Tibial nerve (tissue), 4 donors: ENCODE results near the gene S100A4. TPM values are rescaled to one million over a fixed set of nuclear protein-coding genes. Genes with fewer than 3 reads are reported as not detected.
"Not testable (repeated sequence)": the region's sequence is repeated elsewhere in the genome, so short reads cannot be mapped to it uniquely, and the experiment has no call there.

Source experiments
- DNase-seq, 2 donors: peaks; one replicate each; pipeline ENCODE4 v3.0.0-alpha.2; 2019; ENCODE audit warnings: low spot score in 2 of 2
- H3K27ac ChIP-seq, 4 donors: fragments of 200-600 bp; sonication (generic) in 3 of 4; one replicate each; pipeline ENCODE4 v1.5.1; 2017 to 2019; ENCODE audit warnings: mild to moderate bottlenecking in 1 of 4
- H3K27me3 ChIP-seq, 2 donors: fragments of 200-600 bp; sonication (generic) in 1 of 2; one replicate each; pipeline versions ENCODE4 v1.5.1 to v1.6.0; 2017 to 2019
- H3K36me3 ChIP-seq, 3 donors: fragments of 200-600 bp; sonication (generic); one replicate each; pipeline ENCODE4 v1.5.1; 2018 to 2019
- H3K4me1 ChIP-seq, 4 donors: fragments of 200-600 bp; sonication (generic) in 3 of 4; one replicate each; pipeline ENCODE4 v1.5.1; 2017 to 2019
- H3K4me3 ChIP-seq, 4 donors: fragments of 200-600 bp; sonication (generic) in 3 of 4; one replicate each; pipeline ENCODE4 v1.5.1; 2017 to 2019; ENCODE audit warnings: mild to moderate bottlenecking in 1 of 4, moderate library complexity in 1 of 4
- H3K9me3 ChIP-seq, 4 donors: fragments of 200-600 bp; sonication (generic) in 3 of 4; one replicate each; pipeline ENCODE4 v1.5.1; 2017 to 2019
- CTCF ChIP-seq, 5 experiments: fragments of 200-600 bp in 3 of 5; fragments of 450-650 bp in 2 of 5; sonication (generic) in 3 of 5; IDR thresholded peaks; one replicate each; pipeline ENCODE4 v1.5.1; 2016 to 2019; ENCODE audit warnings: antibody characterized with exemption in 5 of 5, mild to moderate bottlenecking in 3 of 5, moderate library complexity in 2 of 5
- EP300 ChIP-seq, 2 donors: sonication (generic); formaldehyde crosslinking; IDR thresholded peaks; one replicate each; pipeline ENCODE4 v1.6.1; 2017; ENCODE audit warnings: antibody characterized with exemption in 2 of 2, mild to moderate bottlenecking in 1 of 2
- POLR2A ChIP-seq, 2 donors: fragments of 450-650 bp; IDR thresholded peaks; one replicate each; pipeline ENCODE4 v1.6.1; 2017; ENCODE audit warnings: antibody characterized with exemption in 2 of 2, mild to moderate bottlenecking in 2 of 2, moderate library complexity in 2 of 2
- WGBS, 2 donors: methylation state at CpG; one replicate each; pipeline ENCODE4 v1.1.5; 2018; 5-methylcytosine and 5-hydroxymethylcytosine counted together
- total RNA-seq, 4 donors: library from RNA; depleted of rRNA; stranded (reverse); fragments of >200 nt; gene quantifications; one replicate each; pipeline ENCODE4 v1.1.0, GENCODE V29; 2016

Gene S100A4
- total RNA-seq, 4 donors from 2014 or later, result 398 to 439 (median 420) TPM

- H3K4me3 ChIP-seq, result no peak overlapping the region
- no peaks in the 10 kb centered on the region for H3K9me3 ChIP-seq
- H3K27ac ChIP-seq, result no peak overlapping the region
- TF ChIP-seq CTCF (IDR thresholded peaks at IDR 0.05), result no peak
- no peak for TF ChIP-seq POLR2A (IDR thresholded peaks at IDR 0.05)
- no peak for TF ChIP-seq EP300 (IDR thresholded peaks at IDR 0.05)
- no peaks in the 10 kb centered on the region for H3K36me3 ChIP-seq
- no peak for DNase-seq
- peaks cover 0 to 16% (median 4%) of the 10 kb centered on the region in 4 donors for H3K4me1 ChIP-seq
- 60 to 63% methylated on average over 9 of the region's 9 CpGs for WGBS, 2 donors
- H3K27me3 ChIP-seq, result no peaks in the 10 kb centered on the region
Observed at GRCh38 chr1:153577624-153578051, 32.0 kb upstream of the S100A4 start.

GRCh38 chr1:153577138-153577537 lies 31.5 kb upstream of the S100A4 start:
- Histone ChIP-seq H3K9me3 (no peaks in the 10 kb centered on the region), H3K4me3 (no peak overlapping the region), H3K36me3 (no peaks in the 10 kb centered on the region), H3K27me3 (no peaks in the 10 kb centered on the region), H3K27ac (no peak overlapping the region), H3K4me1 (peaks cover 0 to 21% (median 6%) of the 10 kb centered on the region in 4 donors)
- no peak for DNase-seq
- WGBS, 2 donors, result 68 to 74% methylated on average over 4 of the region's 4 CpGs
- TF ChIP-seq EP300 (IDR thresholded peaks at IDR 0.05) (no peak), CTCF (IDR thresholded peaks at IDR 0.05) (no peak), POLR2A (IDR thresholded peaks at IDR 0.05) (no peak)

- not testable (repeated sequence) for H3K27me3 ChIP-seq, H3K36me3 ChIP-seq, H3K4me3 ChIP-seq, H3K9me3 ChIP-seq, H3K27ac ChIP-seq, DNase-seq
- H3K4me1 ChIP-seq, result peaks cover 0 to 26% (median 8%) of the 10 kb centered on the region in 4 donors
- 76 to 77% methylated on average over 10 of the region's 10 CpGs for WGBS, 2 donors
Observed at GRCh38 chr1:153575497-153575896, 29.9 kb upstream of the S100A4 start.

GRCh38 chr1:153575081-153575491 lies 29.5 kb upstream of the S100A4 start:
- not testable (repeated sequence) for H3K4me3 ChIP-seq, H3K27me3 ChIP-seq, H3K9me3 ChIP-seq, DNase-seq, H3K36me3 ChIP-seq, H3K27ac ChIP-seq
- WGBS, 2 donors, result 89 to 92% methylated on average over 9 to 34 of the region's 35 CpGs
- peaks cover 0 to 26% (median 8%) of the 10 kb centered on the region in 4 donors for H3K4me1 ChIP-seq

- Histone ChIP-seq H3K27me3 (no peaks in the 10 kb centered on the region), H3K4me3 (no peak overlapping the region), H3K4me1 (peaks cover 0 to 33% (median 11%) of the 10 kb centered on the region in 4 donors), H3K27ac (peak overlapping the region in 3 of 4 donors; percentile 15 to 93 (median 62)), H3K36me3 (no peaks in the 10 kb centered on the region), H3K9me3 (no peaks in the 10 kb centered on the region)
- WGBS, 2 donors, result 61 to 66% methylated on average over 3 of the region's 3 CpGs
- TF ChIP-seq POLR2A (IDR thresholded peaks at IDR 0.05) (no peak), CTCF (IDR thresholded peaks at IDR 0.05) (no peak), EP300 (IDR thresholded peaks at IDR 0.05) (no peak)
- no peak for DNase-seq
Observed at GRCh38 chr1:153573351-153573750, 27.7 kb upstream of the S100A4 start.

GRCh38 chr1:153572569-153573015 lies 27.0 kb upstream of the S100A4 start:
- DNase-seq, result peak; percentile 73 to 85
- Histone ChIP-seq H3K4me1 (peaks cover 0 to 37% (median 19%) of the 10 kb centered on the region in 4 donors), H3K27me3 (no peaks in the 10 kb centered on the region), H3K36me3 (no peaks in the 10 kb centered on the region), H3K27ac (peak overlapping the region; percentile 9 to 93 (median 58)), H3K9me3 (no peaks in the 10 kb centered on the region), H3K4me3 (no peak overlapping the region)
- peak in 1 of 2 donors; percentile 75 for TF ChIP-seq EP300 (IDR thresholded peaks at IDR 0.05)
- peak; percentile 76 to 92 (median 82) for TF ChIP-seq CTCF (IDR thresholded peaks at IDR 0.05)
- TF ChIP-seq POLR2A (IDR thresholded peaks at IDR 0.05), result peak in 1 of 2 donors; percentile 12
- WGBS, 2 donors, result 7 to 13% methylated on average over 3 of the region's 3 CpGs
